Right lobe of liver (tissue), 6 donors: ENCODE data around the gene HEMK1. TPM values are rescaled to one million over a fixed set of nuclear protein-coding genes. Genes with fewer than 3 reads are reported as not detected.

ENCODE experiments used
- ATAC-seq, 4 donors: fragments of 200-7000 bp; cut with Tn5 transposase; one replicate each; pipeline ENCODE4 v1.9.1; 2020; ENCODE audit warnings: mild to moderate bottlenecking in 4 of 4, moderate library complexity in 4 of 4
- DNase-seq, 3 donors: peaks; one replicate each; pipeline ENCODE4 v3.0.0-alpha.2; 2020
- H3K27ac ChIP-seq, 3 donors: fragments of 200-600 bp; one replicate each; pipeline ENCODE4 v1.8.0; 2022
- H3K27me3 ChIP-seq, 2 donors: fragments of 200-600 bp; one replicate each; pipeline ENCODE4 v1.8.0; 2022
- H3K36me3 ChIP-seq, 4 donors: fragments of 200-600 bp; sonication (generic) in 1 of 4; one replicate each; pipeline versions ENCODE4 v1.5.1 to v1.8.0; 2017 to 2022; ENCODE audit warnings: control low read depth in 1 of 4
- H3K4me1 ChIP-seq, 4 donors: fragments of 200-600 bp; sonication (generic) in 1 of 4; one replicate each; pipeline versions ENCODE4 v1.5.1 to v1.8.0; 2017 to 2022; ENCODE audit warnings: control low read depth in 1 of 4
- H3K4me3 ChIP-seq, 3 donors: fragments of 200-600 bp; one replicate each; pipeline ENCODE4 v1.8.0; 2022
- H3K9me3 ChIP-seq, 4 donors: fragments of 200-600 bp; sonication (generic) in 1 of 4; one replicate each; pipeline versions ENCODE4 v1.5.1 to v1.8.0; 2017 to 2022; ENCODE audit warnings: control low read depth in 1 of 4
- CTCF ChIP-seq, 4 donors: fragments of 200-600 bp in 3 of 4; fragments of 450-650 bp in 1 of 4; IDR thresholded peaks; one replicate each; pipeline versions ENCODE4 v1.5.1 to v1.8.0; 2016 to 2022; ENCODE audit warnings: antibody characterized with exemption in 4 of 4, mild to moderate bottlenecking in 2 of 4
- POLR2A ChIP-seq: fragments of 450-650 bp; IDR thresholded peaks from one replicate; pipeline ENCODE4 v1.6.1; 2017; ENCODE audit warnings: antibody characterized with exemption, mild to moderate bottlenecking
- WGBS: methylation state at CpG from one replicate; pipeline ENCODE4 v1.1.6; 2018; ENCODE audit warnings: low coverage, low lambda C conversion rate; ENCODE audit not compliant: insufficient coverage; ENCODE audit errors: missing lambda C conversion rate; 5-methylcytosine and 5-hydroxymethylcytosine counted together
- intact Hi-C, 2 donors: fragments of 100-400 bp; cut with DNase I; formaldehyde crosslinking; loops; one replicate each; pipeline versions ENCODE4 v1.11.2 to v1.14.1; 2022
- total RNA-seq, 6 experiments: library from RNA; depleted of rRNA in 2 of 6; stranded (reverse); fragments of >200 nt in 2 of 6; fragmentation: NEBNext Ultra II Directional in 3 of 6; extraction: Animal tissue kit (Norgen Biotek cat#: 25700) in 3 of 6; gene quantifications; one replicate each; pipeline versions ENCODE4 v1.1.0 to v1.2.4, GENCODE V29; 2016 to 2023
- donor health status: DM: no; HTN: yes; CAD: no.
- donor health status: DM: no; HTN: no; CAD: no.
- donor health status: DM: no; HTN: no; CAD: no.
- donor health status: DM: no; HTN: yes; CAD: no.
- donor health status: DM: no; HTN: yes; CAD: no.

HEMK1 gene
- total RNA-seq, 6 experiments from 2014 or later, result 10.5 to 19.4 (median 14.0) TPM

DNA sequence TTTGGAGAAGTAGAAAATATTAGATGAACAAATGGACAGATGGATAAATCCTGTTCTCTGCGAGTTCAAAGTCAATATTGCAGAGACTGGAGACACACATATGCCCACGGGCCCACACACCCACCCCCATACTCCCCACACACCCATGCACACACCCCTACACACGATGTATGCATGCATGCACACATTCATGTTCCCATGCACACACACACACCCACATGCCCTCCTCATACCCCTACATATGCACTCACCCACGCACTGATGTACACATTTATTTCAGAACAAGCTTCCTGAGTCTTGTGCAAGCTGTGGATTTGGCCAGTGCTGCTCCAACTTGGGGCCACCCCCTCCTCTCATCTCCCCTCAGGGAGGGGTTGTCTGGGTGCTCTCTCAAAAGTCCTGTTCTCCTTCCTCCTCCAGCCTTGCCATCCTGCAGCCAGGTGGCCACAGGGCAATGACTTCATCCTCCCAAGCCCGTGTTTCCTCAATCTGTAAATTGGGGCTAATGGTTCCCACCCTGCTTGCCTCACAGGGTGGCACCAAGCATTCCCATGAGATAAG lies 64.0 kb downstream of the HEMK1 start:
- no peaks in the 10 kb centered on the region for H3K9me3 ChIP-seq
- 60% methylated on average over 5 of the region's 5 CpGs for WGBS
- no peak overlapping the region for H3K27ac ChIP-seq
- H3K4me3 ChIP-seq, result no peak overlapping the region
- DNase-seq, result no peak
- H3K36me3 ChIP-seq, result no peaks in the 10 kb centered on the region
- TF ChIP-seq CTCF (IDR thresholded peaks at IDR 0.05) (no peak), POLR2A (no peak)
- no peaks in the 10 kb centered on the region for H3K4me1 ChIP-seq
- no peaks in the 10 kb centered on the region for H3K27me3 ChIP-seq
- intact Hi-C loops, result no loop called here
- peak in 1 of 4 donors; percentile 7 for ATAC-seq

- Histone ChIP-seq H3K4me3 (no peak overlapping the region), H3K27ac (no peak overlapping the region), H3K36me3 (no peaks in the 10 kb centered on the region), H3K4me1 (no peaks in the 10 kb centered on the region), H3K9me3 (no peaks in the 10 kb centered on the region), H3K27me3 (no peaks in the 10 kb centered on the region)
- DNase-seq, result no peak
- ATAC-seq, result no peak
- no peak for TF ChIP-seq CTCF (IDR thresholded peaks at IDR 0.05)
- no peak for TF ChIP-seq POLR2A
- intact Hi-C loops, result no loop called here
Measured at GRCh38 chr3:50635066-50635465, 65.7 kb downstream of the HEMK1 start.

DNA sequence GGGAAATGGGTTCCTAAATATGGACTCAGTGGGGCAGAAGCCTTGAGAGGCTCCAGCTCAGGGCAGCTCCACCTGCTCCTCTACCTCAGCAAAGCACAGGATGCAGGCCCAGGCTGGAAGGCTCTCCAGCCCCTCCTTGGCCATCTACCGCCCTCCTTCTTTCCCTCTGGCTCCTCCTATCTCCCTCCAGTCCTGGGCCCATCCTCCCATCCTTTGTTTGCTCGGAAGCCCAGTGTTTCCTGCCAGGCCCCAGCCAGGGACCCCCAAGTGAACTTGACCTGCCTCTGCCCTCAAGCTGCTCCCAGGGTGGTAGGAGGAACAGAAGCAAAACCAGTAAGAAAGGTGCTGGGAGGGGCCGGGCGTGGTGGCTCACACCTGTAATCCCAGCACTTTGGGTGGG lies 67.7 kb downstream of the HEMK1 start:
- H3K27me3 ChIP-seq, result no peaks in the 10 kb centered on the region
- H3K4me1 ChIP-seq, result no peaks in the 10 kb centered on the region
- 86% methylated on average over 1 of the region's 4 CpGs for WGBS
- no peak overlapping the region for H3K4me3 ChIP-seq
- no peaks in the 10 kb centered on the region for H3K9me3 ChIP-seq
- H3K36me3 ChIP-seq, result peaks cover 0 to 7% (median under 1%) of the 10 kb centered on the region in 4 donors
- intact Hi-C loops, result no loop called here
- ATAC-seq (no peak), DNase-seq (no peak)
- TF ChIP-seq CTCF (IDR thresholded peaks at IDR 0.05) (no peak), POLR2A (no peak)
- H3K27ac ChIP-seq, result no peak overlapping the region

- DNase-seq (no peak), ATAC-seq (no peak)
- no peak for TF ChIP-seq POLR2A
- TF ChIP-seq CTCF (IDR thresholded peaks at IDR 0.05), result no peak
- Histone ChIP-seq H3K4me3 (no peak overlapping the region), H3K9me3 (no peaks in the 10 kb centered on the region), H3K27ac (no peak overlapping the region), H3K27me3 (no peaks in the 10 kb centered on the region), H3K36me3 (peaks cover 0 to 10% (median 4%) of the 10 kb centered on the region in 4 donors), H3K4me1 (no peaks in the 10 kb centered on the region)
- WGBS, result 47% methylated on average over 2 of the region's 3 CpGs
- intact Hi-C loops, result no loop called here
Measured at GRCh38 chr3:50637945-50638344, 68.6 kb downstream of the HEMK1 start.

DNA sequence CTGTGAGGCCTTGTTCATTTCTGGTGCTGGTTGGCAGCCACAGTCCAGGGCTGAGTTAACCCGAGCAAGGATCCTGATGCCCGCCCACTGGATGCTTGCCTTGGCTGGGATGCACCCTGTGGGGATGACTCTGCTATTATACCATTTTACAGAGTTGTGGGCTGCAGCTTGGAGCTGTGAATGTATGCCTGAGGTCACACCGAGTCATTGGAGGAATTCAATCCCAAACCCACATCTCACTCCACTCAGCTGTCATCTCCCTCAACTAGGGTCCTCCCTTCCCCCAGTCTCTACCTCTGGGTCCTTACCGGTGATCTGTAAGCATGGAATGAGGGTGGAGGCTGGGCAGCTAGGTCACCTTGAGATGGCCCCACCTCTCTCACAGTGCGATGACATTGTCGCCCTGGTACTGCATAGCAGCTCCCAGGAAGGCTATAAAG lies 69.8 kb downstream of the HEMK1 start:
- intact Hi-C loops, result no loop called here
- TF ChIP-seq CTCF (IDR thresholded peaks at IDR 0.05), result no peak
- no peak for TF ChIP-seq POLR2A

More for the DNA sequence above, 69.8 kb downstream of the HEMK1 start:
- no peaks in the 10 kb centered on the region for H3K4me1 ChIP-seq
- WGBS, result 100% methylated on average over 1 of the region's 6 CpGs
- no peaks in the 10 kb centered on the region for H3K9me3 ChIP-seq
- H3K27me3 ChIP-seq, result no peaks in the 10 kb centered on the region
- no peak for DNase-seq
- no peak for ATAC-seq
- peaks cover 0 to 10% (median 7%) of the 10 kb centered on the region in 4 donors for H3K36me3 ChIP-seq
- no peak overlapping the region for H3K4me3 ChIP-seq
- H3K27ac ChIP-seq, result no peak overlapping the region
